ENCODE data around the gene ARHGEF28. TPM values are rescaled to one million over a fixed set of nuclear protein-coding genes. Genes with fewer than 3 reads are reported as not detected.

ARHGEF28 gene
- total RNA-seq, 2 donors from 2014 or later, result 0.16 to 0.17 TPM

DNA sequence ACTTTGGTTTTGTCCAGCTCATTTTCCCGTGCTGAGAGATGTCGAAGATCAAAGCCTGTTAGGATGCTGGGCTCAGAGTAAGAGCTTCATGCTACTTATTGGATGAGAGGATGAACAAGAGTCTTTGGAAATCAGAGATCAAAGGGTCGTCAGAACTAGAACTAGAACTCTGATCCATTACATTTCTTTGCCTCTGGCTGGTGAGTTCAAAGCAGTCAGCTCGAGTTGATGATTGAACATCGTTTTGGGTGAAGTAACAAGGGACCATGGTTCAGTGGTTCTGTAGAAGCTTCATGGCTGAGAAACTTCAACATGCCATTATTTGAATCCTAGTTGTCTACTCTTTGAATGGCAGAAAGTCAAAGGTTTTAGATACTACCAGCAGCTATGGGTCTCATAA, 320.3 kb downstream of the ARHGEF28 start:
- Mint-ChIP-seq H3K36me3 (ENCODE audit: low read depth) (no peaks in the 10 kb centered on the region), H3K9me3 (no peaks in the 10 kb centered on the region), H3K27ac (no peak overlapping the region), H3K4me1 (no peaks in the 10 kb centered on the region), H3K27me3 (peaks cover 29% of the 10 kb centered on the region), H3K4me3 (no peak overlapping the region)
- no peak for ATAC-seq (replicated peaks)

DNA sequence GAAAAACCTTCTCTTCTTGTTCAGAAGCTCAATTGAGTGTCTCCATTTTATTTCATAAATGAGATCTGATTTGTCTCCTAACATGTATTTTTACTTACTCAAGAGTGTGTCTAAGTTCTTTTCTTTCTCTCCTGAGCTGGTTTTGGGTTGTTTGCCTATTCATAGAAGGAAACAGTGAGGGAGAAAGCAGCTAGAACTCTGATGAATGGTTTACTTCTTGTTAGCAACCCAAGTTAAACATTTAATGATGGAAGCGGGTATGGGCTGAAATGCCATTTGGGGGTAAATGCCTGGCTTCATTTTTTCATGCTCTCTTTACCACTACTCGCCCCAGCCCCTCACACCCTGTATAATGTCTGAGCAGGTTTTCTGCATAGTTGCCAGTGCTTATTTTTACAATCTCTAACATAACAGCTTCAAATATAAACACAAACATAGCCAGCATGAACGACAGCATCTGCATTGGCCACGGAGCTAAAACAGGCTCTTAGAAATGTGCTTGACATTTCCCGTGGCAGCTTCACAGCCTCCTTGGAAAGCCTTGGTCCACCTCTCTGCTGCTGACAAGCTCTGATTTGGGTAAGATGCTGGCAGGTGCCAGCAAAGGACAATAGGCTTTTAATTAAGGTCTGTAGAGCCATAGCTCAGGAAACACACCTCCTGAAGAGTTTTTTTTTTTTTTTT, 321.1 kb downstream of the ARHGEF28 start:
- Mint-ChIP-seq H3K4me3 (no peak overlapping the region), H3K36me3 (ENCODE audit: low read depth) (no peaks in the 10 kb centered on the region), H3K9me3 (no peaks in the 10 kb centered on the region), H3K4me1 (no peaks in the 10 kb centered on the region), H3K27ac (no peak overlapping the region), H3K27me3 (peaks cover 30% of the 10 kb centered on the region)
- ATAC-seq (replicated peaks), result no peak

- Mint-ChIP-seq H3K27ac (no peak overlapping the region), H3K36me3 (ENCODE audit: low read depth) (no peaks in the 10 kb centered on the region), H3K4me3 (no peak overlapping the region), H3K4me1 (no peaks in the 10 kb centered on the region), H3K27me3 (peaks cover 23% of the 10 kb centered on the region), H3K9me3 (no peaks in the 10 kb centered on the region)
- no peak for ATAC-seq (replicated peaks)
These were observed 322.1 kb downstream of the ARHGEF28 start for GRCh38 chr5:73947906-73948640.

DNA sequence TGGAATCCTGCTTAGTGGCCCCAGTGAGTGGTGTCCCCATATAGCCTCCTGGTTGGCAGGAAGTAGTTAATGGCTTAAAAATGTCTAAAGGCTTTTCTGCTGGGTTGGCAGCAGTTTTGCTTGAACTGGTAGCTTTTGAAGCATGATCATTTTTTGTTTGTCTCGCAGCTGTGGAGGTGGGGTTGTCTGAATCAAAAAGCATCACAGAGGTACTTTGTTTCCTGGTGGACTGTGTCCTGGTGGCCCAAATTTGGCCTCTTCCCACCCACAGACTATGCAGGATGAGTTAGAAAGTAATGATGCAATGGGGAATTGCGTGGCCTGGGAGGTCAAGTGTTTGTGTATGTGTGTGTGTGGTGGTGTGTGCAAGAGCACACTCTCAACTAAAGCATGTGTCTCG, 322.7 kb downstream of the ARHGEF28 start:
- no peak overlapping the region for H3K4me3 Mint-ChIP-seq
- H3K4me1 Mint-ChIP-seq, result no peaks in the 10 kb centered on the region
- ATAC-seq (replicated peaks), result no peak
- no peaks in the 10 kb centered on the region for H3K36me3 Mint-ChIP-seq (ENCODE audit: low read depth)
- H3K9me3 Mint-ChIP-seq, result no peaks in the 10 kb centered on the region
- peaks cover 23% of the 10 kb centered on the region for H3K27me3 Mint-ChIP-seq
- H3K27ac Mint-ChIP-seq, result no peak overlapping the region

DNA sequence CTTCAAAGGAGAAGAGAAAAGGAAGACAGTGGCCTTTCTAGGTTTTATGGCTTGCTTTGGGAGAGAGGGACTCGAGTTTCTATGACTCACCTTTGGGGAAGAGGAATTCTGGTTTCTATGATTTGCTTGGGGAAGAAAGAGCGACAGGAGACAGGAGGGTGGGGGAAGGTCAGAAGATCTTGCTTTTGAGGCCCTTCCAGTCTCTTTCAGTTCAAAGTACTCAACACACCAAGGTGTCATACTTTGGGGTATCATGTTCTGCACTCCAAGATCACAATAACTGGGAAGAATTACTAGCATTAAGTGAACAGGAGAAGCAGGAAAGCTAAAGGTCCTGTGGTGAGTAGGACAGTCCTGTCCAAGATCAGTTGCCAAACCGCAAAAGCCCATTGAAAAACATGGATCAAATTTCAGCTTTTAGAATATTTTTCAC, 324.5 kb downstream of the ARHGEF28 start:
- Mint-ChIP-seq H3K4me1 (no peaks in the 10 kb centered on the region), H3K27me3 (peaks cover 26% of the 10 kb centered on the region), H3K4me3 (no peak overlapping the region), H3K36me3 (ENCODE audit: low read depth) (no peaks in the 10 kb centered on the region), H3K9me3 (no peaks in the 10 kb centered on the region), H3K27ac (no peak overlapping the region)
- ATAC-seq (replicated peaks), result no peak

GRCh38 chr5:73950912-73951430, 325.0 kb downstream of the ARHGEF28 start:
- no peak for ATAC-seq (replicated peaks)
- Mint-ChIP-seq H3K27me3 (peaks cover 27% of the 10 kb centered on the region), H3K27ac (no peak overlapping the region), H3K36me3 (ENCODE audit: low read depth) (no peaks in the 10 kb centered on the region), H3K9me3 (no peaks in the 10 kb centered on the region), H3K4me1 (no peaks in the 10 kb centered on the region), H3K4me3 (no peak overlapping the region)

- Mint-ChIP-seq H3K27ac (no peak overlapping the region), H3K27me3 (peaks cover 40% of the 10 kb centered on the region), H3K9me3 (no peaks in the 10 kb centered on the region), H3K36me3 (ENCODE audit: low read depth) (no peaks in the 10 kb centered on the region), H3K4me1 (no peaks in the 10 kb centered on the region), H3K4me3 (no peak overlapping the region)
- no peak for ATAC-seq (replicated peaks)
These were observed 326.9 kb downstream of the ARHGEF28 start for GRCh38 chr5:73952872-73953271.

- Mint-ChIP-seq H3K4me1 (no peaks in the 10 kb centered on the region), H3K27me3 (peaks cover 42% of the 10 kb centered on the region), H3K36me3 (ENCODE audit: low read depth) (no peaks in the 10 kb centered on the region), H3K4me3 (no peak overlapping the region), H3K27ac (no peak overlapping the region), H3K9me3 (no peaks in the 10 kb centered on the region)
- no peak for ATAC-seq (replicated peaks)
These were observed 328.4 kb downstream of the ARHGEF28 start for GRCh38 chr5:73954381-73954780.

DNA sequence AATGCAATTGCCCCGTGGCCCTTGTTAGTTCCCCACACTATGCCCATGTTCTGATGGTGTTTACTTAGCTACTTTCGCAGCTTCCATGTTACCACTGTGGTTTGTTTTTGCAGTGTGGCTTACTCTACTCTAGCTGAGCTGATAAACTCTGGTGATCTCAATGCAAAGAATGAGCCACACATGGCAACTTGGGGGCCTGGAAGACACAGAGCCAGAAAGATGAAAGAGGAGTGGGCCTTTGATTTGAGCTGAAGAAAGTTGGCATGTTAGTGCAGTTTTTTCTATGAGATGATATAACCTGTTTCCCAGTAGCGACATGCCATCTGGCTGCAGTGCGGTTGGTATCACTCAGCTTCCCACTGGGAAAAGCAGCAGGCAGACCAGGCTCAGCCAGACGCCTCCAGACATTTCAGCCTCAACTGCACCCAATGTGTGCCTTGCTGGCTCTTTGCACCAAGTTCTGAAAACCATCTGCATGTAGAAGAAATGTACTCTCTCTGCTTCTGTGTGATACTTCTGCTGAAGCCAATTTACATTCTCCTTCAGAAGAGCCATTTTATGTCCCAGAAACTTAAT, 329.4 kb downstream of the ARHGEF28 start:
- no peaks in the 10 kb centered on the region for H3K36me3 Mint-ChIP-seq (ENCODE audit: low read depth)
- no peak for ATAC-seq (replicated peaks)
- H3K27me3 Mint-ChIP-seq, result peaks cover 35% of the 10 kb centered on the region
- H3K4me1 Mint-ChIP-seq, result no peaks in the 10 kb centered on the region
- no peak overlapping the region for H3K4me3 Mint-ChIP-seq
- no peak overlapping the region for H3K27ac Mint-ChIP-seq
- H3K9me3 Mint-ChIP-seq, result no peaks in the 10 kb centered on the region

DNA sequence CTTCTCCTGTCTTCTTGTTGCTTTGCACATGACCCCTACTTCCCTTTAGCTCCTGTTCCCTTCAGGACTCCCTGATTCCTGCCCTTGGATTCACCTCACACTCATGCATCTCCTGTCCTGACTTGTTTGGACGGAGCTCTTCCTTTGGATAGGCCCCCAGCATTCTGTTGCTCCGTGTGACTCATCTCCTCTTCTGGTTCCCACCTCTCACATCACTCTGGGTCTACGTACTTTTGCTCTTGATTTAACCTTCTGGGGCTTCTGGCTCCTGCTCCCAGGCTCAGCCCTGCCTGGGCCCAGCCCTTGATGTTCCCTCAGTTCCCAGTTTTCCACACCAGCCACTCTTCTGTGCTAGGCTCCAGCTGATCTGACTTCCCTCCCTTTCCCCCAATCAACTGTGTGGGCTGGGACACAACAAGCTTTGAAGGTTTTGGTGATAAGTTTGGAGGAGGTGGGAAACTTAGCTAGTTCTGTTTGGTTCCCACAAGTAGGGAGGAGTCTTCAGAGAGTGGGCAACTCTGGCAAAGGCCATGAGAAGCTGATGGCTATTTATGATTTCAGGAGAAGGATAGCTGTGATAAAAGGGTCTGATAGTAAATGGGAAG, 331.5 kb downstream of the ARHGEF28 start:
- H3K27me3 Mint-ChIP-seq, result peaks cover 34% of the 10 kb centered on the region
- no peak overlapping the region for H3K4me3 Mint-ChIP-seq
- ATAC-seq (replicated peaks), result no peak
- H3K4me1 Mint-ChIP-seq, result no peaks in the 10 kb centered on the region
- no peaks in the 10 kb centered on the region for H3K9me3 Mint-ChIP-seq
- no peaks in the 10 kb centered on the region for H3K36me3 Mint-ChIP-seq (ENCODE audit: low read depth)
- no peak overlapping the region for H3K27ac Mint-ChIP-seq

- H3K4me1 Mint-ChIP-seq, result no peaks in the 10 kb centered on the region
- no peak overlapping the region for H3K27ac Mint-ChIP-seq
- no peaks in the 10 kb centered on the region for H3K9me3 Mint-ChIP-seq
- H3K27me3 Mint-ChIP-seq, result peaks cover 34% of the 10 kb centered on the region
- no peak overlapping the region for H3K4me3 Mint-ChIP-seq
- ATAC-seq (replicated peaks), result no peak
- no peaks in the 10 kb centered on the region for H3K36me3 Mint-ChIP-seq (ENCODE audit: low read depth)
These were observed 332.0 kb downstream of the ARHGEF28 start for GRCh38 chr5:73958037-73958436.

- no peak overlapping the region for H3K4me3 Mint-ChIP-seq
- ATAC-seq (replicated peaks), result no peak
- peaks cover 38% of the 10 kb centered on the region for H3K27me3 Mint-ChIP-seq
- no peaks in the 10 kb centered on the region for H3K4me1 Mint-ChIP-seq
- H3K27ac Mint-ChIP-seq, result no peak overlapping the region
- H3K36me3 Mint-ChIP-seq (ENCODE audit: low read depth), result no peaks in the 10 kb centered on the region
- no peaks in the 10 kb centered on the region for H3K9me3 Mint-ChIP-seq
These were observed 334.0 kb downstream of the ARHGEF28 start for GRCh38 chr5:73960023-73960422.

- Mint-ChIP-seq H3K36me3 (ENCODE audit: low read depth) (no peaks in the 10 kb centered on the region), H3K4me1 (no peaks in the 10 kb centered on the region), H3K27ac (no peak overlapping the region), H3K27me3 (peaks cover 35% of the 10 kb centered on the region), H3K4me3 (no peak overlapping the region), H3K9me3 (no peaks in the 10 kb centered on the region)
- ATAC-seq (replicated peaks), result no peak
These were observed 334.4 kb downstream of the ARHGEF28 start for GRCh38 chr5:73960426-73960825.

DNA sequence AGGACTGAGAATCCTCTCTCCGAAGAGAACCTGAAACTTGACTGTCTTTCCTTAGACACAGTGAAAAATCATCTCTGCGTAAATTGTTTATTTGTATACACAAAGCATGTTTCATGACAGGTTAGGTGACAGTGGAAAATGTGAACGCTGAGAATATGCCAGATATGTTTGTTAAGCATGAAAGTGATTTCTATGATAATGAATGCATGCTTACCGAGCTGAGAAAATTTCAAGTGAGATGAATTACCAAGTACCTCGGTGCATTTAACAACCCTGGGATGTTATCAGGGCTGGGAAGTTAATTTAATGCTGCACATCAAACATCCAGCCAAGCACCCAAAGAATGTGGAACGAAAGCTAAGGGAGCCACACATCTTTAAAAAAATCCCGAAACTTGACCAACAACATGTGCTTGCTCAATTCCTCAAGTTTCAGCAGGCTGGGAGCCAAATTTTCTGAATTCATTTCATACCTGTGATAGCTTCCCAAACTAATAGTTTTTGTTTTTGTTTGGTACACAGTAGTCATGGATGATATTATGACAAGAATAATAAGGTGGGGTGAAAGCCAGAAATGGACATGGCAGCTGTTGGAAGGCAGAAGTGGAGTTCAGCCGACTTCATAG, 336.9 kb downstream of the ARHGEF28 start:
- Mint-ChIP-seq H3K4me3 (no peak overlapping the region), H3K27ac (no peak overlapping the region), H3K4me1 (no peaks in the 10 kb centered on the region), H3K36me3 (ENCODE audit: low read depth) (no peaks in the 10 kb centered on the region), H3K27me3 (peaks cover 29% of the 10 kb centered on the region), H3K9me3 (no peaks in the 10 kb centered on the region)
- no peak for ATAC-seq (replicated peaks)

Data from activated T-helper 17 cell treated with anti-CD3 and anti-CD28 coated beads, Interleukin-2, amount 50 U/mL, for 72 hours (primary cell).